ENCODE data around the gene CAPN10. TPM values are rescaled to one million over a fixed set of nuclear protein-coding genes. Genes with fewer than 3 reads are reported as not detected.

CAPN10 gene
- total RNA-seq, 1 experiment from 2014 or later: 15.4 TPM

Other genes starting within 250 kb of the CAPN10 start
- gene GPC1, start 151.1 kb upstream of the CAPN10 start, total RNA-seq (2014; rRNA removed; shearing (Covaris generic)): 182 and 198 TPM in 2 replicates
- gene ANKMY1, start 28.7 kb upstream of the CAPN10 start, total RNA-seq (2014; rRNA removed; shearing (Covaris generic)): 8.0 and 8.9 TPM in 2 replicates
- 12.3 and 12.6 TPM in 2 replicates for gene DUSP28, start 26.4 kb upstream of the CAPN10 start, total RNA-seq (2014; rRNA removed; shearing (Covaris generic))
- gene RNPEPL1, start 18.2 kb upstream of the CAPN10 start, total RNA-seq (2014; rRNA removed; shearing (Covaris generic)): 13.5 and 19.8 TPM in 2 replicates
- 0.17 and 2.7 TPM in 2 replicates for gene GPR35, start 38.7 kb downstream of the CAPN10 start, total RNA-seq (2014; rRNA removed; shearing (Covaris generic))
- not detected in 2 replicates for gene AQP12B, start 96.2 kb downstream of the CAPN10 start, total RNA-seq (2014; rRNA removed; shearing (Covaris generic))
- gene AQP12A, start 105.1 kb downstream of the CAPN10 start, total RNA-seq (2014; rRNA removed; shearing (Covaris generic)): not detected in 2 replicates
- 4.1 and 6.4 TPM in 2 replicates for gene KIF1A, start 233.5 kb downstream of the CAPN10 start, total RNA-seq (2014; rRNA removed; shearing (Covaris generic))